T-helper 1 cell (primary cell): ENCODE data around the gene NKIRAS1.
A peak's percentile ranks its signal among the peaks of the same experiment; 100 is the strongest.

Experiments
- DNase-seq, 5 donors: peaks; one replicate each; pipeline ENCODE4 v3.0.0-alpha.2; 2012 to 2020
- total RNA-seq, 4 donors: gene quantifications; one replicate each; lab custom pipeline; 2026; lab: John Stamatoyannopoulos, UW

Gene NKIRAS1
- 3.5 to 6.5 (median 4.5) reads per million in 4 donors for total RNA-seq

DNA sequence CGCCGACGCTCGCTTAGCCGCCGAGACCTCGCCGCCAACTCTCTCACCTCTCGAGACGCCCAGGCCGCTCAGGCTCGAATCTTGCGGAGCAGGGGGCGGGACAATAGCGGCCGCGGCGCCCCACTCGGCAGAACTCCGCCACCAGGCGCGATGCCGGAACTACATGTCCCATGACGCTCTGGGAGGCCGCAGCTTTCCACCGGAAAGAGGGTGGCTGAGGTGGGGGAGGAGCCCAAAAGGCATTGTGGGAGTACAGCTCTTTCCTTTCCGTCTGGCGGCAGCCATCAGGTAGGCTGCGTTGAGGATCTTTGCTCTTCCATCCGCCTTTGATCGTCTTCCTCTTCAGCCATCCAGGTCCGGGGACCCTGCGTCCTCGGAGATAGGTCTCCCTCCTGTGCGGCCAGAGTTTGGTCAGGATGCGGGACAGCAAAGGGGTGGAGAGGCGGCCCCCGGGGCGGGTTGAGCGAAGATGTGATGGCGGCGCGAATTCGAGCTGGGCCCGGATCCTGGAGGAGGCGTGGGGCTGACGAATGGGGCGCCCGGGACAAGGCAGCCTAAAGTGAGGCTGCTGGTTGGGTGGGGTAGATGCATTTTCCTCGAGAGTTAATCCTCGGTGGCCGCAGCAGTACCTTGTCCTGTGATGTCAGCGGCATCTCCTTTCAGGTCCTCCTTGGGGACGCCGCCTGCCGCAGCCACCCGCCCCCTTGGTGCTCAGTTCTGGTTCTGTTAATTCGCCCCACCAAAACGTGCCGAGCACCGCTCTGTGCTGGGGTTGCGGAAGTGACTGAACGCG, at the start of gene NKIRAS1, which contains the start of gene RPL15:
NKIRAS1 (minus strand) TSS at position 105 of the 793 bp plus-strand sequence. CDS start 6,086 bp downstream, outside the sequence.
RPL15 (plus strand) TSS at position 247 of the 793 bp plus-strand sequence. CDS start 728 bp downstream, outside the sequence.
- DNase-seq = peak; percentile 93 to 98 (median 96)

DNA sequence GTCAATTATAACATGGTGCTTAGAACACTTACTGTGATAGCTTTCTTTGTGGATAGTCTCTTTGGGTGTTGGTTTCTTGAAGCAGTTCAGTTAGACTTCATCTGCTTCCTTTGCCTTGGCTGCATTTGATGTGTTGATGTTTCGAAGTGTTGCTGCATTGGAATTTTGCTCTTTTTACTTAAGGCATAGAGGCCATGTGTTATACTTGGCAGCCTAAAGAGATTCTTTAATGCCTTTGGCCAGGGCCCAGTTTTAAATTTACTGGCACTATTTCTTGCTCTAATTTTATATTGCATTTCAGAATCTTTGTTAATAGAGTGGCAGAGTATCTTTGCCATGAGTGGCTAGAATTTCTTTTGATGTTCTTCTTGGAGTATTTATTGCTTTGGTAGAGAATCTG, 49.5 kb upstream of the NKIRAS1 start:
- DNase-seq = no peak

DNA sequence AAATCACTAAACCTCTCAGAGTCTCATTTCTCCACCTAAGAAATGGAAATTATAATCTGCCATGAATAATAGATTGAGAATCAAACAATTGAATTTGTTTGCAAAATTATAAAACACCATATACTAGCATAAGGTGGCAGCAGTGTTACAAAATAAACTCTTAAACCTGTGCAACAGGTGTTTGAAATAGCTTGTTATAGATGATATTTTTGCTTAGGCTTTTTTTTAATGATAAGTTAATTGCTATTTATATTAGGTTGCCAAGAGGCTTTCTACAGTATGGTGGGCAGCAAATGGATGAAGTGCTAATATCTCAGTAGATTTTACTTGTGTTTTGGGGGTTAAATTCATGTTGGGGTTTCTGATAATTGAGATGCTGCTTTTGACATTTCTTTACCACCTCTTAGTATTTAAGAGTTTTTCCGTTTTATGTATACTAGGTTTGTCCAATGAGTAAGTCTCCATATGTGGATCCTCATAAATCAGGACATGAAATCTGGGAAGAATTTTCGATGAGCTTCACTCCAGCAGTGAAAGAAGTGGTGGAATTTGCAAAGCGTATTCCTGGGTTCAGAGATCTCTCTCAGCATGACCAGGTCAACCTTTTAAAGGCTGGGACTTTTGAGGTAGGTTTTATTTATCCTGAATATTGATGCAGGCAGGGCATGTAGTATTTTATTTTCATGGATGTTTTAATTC, 47.9 kb upstream of the NKIRAS1 start:
- no peak for DNase-seq

DNA sequence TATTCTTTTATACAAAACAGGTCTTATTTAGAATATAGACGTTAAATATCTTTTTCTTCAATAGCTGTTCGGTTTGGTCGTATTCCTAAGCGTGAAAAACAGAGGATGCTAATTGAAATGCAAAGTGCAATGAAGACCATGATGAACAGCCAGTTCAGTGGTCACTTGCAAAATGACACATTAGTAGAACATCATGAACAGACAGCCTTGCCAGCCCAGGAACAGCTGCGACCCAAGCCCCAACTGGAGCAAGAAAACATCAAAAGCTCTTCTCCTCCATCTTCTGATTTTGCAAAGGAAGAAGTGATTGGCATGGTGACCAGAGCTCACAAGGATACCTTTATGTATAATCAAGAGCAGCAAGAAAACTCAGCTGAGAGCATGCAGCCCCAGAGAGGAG, 45.1 kb upstream of the NKIRAS1 start:
- no peak for DNase-seq

DNA sequence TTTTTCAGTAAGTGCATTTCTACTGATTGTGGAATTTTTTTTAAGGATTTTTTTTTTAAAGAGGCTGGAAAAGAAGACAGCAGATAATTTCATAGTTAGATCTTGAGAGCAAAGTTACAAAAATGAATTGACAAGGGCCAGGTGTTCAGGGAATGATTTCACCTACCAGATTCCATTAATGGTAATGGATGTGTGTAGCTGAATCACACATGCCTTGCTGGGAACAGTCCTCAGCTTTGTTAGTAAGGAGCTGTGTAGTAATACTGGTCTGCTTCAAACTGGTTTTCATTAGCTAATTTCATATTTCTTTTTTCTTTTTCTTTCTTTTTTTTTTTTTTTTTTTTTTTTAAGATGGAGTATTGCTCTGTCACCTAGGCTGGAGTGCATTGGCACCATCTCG, 44.3 kb upstream of the NKIRAS1 start:
- DNase-seq = no peak

DNA sequence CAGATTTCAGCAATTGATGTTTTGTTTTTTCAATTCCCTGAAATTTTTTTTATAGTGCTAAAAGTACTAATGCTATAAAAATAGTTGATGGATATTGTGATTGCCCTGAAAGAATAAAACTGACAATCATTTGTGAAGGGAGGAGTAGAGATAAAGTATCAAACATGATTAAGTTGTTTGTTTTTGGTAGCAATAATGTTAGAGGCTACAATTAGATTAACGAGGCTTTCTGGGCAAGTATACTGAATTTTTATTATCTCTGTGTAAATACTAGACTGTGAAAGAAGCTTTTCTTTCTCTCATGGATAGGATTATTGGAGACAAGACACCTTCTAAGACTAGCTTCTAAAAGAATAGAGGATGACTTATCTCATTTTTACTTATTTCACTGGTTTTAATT, 43.9 kb upstream of the NKIRAS1 start:
- no peak for DNase-seq

DNA sequence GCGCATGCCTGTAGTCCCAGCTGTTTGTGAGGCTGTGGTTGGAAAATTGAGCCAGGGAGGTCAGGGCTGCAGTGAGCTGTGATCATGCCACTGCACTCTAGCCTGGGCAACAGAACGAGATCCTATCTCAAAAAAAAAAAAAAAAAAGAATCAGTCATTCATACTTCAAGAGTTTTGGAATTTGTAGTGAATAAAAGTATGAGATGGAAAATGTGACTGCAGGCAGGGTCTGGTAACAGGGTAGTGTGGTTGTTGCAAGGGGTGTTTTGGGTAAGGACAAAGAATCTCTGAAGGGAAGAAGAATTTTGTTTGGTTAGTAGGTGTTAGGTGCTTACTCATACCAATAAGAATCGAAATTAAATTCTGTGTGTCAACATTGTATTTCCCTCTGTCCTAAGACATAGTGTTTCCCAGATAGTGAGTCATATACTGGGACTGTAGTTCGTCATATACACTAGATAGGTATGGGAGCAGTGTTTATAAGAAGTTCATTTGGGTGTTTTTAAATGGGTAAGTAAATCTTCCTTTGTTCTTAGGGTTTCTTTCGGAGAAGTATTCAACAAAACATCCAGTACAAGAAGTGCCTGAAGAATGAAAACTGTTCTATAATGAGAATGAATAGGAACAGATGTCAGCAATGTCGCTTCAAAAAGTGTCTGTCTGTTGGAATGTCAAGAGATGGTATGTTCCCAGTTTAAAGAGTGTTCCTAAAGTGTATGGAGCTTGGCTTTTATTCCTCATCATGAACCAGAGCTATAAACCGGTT, 42.5 kb upstream of the NKIRAS1 start:
- peak in 1 of 5 donors; percentile 18 for DNase-seq

DNA sequence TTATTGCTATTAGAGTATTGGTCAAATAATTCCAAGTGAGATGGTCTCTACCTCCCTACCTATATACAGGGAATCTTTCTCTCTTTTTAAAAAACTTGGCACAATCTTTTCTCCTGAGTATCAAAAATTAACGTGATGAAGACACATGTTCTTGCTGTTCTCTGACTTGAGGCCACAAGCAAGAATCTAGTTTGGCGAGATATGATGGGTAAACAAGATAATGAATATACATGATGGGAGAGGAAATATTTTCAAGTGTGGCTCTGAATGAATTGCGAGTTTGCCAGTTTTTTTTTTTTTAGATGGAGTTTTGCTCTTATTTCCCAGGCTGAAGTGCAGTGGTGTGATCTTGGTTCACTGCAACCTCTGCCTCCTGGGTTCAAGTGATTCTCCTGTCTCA, 39.9 kb upstream of the NKIRAS1 start:
- no peak for DNase-seq

DNA sequence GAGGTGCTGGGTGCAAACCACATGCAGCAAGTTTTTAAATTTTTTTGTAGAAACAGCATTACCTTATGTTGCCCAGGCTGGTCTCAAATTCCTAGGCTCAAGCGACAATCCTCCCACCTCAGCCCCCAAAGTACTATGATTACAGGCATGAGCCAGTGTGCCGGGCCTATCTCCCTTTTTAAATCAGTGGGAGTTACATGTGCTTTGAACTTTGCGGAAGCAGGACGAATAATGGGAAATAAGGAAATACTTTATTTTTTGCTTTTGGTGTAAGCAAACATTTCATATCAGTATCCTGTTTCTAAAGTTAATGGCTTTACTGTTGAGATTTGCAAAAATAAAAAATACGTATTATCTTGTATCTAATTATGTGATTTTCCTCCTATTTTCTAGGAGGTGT, 37.4 kb upstream of the NKIRAS1 start:
- no peak for DNase-seq

DNA sequence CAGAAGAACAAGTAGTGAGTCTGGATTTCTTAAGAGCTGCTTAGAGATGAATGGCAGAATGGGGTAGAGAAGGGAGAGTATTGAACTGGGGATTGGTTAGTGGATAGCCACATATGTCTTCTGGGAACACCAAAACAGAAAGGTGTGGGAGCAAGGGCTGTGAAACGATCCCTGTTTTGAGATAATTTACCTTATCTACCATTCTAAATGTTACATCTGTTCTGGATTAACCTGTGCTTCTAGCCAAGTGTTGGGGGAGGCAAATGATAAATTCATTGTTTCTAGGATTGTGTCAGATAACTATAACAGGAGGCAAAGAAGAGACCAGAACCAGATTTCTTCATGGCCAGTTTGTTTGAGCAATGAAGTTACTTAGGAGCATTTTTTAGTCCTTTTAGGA, 36.7 kb upstream of the NKIRAS1 start:
- DNase-seq = no peak

DNA sequence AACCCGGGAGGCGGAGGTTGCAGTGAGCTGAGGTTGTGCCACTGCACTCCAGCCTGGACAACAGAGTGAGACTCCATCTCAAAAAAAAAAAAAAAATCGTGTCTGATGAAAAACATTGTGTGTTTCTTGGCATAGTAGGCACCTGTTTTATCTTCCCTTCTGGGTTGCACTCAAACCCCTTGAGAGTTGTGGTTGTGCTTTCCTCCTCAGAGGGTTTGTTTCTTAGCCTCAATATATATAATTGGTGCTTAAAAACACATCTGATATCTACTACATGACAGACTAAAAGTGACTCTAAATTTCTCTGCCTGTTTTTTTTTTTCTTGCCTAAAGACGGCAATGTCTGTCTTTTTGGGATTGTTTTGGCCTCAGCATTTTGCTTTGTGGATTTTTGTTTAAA, 35.9 kb upstream of the NKIRAS1 start:
- no peak for DNase-seq

DNA sequence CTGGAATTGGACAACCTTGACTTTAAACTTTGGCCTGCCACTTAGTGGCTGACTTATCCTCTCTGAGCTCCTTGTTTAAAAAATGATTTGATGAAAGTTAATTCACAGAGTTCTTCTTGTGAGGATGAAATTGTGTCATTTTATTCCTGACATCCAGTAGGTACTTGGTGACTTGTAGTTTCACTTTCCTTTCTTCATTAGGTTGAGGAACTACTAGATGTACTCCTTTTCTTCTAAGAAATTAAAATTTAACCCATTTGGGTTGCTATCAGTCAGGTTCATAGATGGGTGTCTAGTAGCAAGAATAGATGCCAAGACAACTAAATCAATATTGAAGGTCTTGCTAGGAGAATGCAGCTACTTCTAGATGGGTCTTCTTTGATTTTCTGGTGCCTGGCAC, 33.5 kb upstream of the NKIRAS1 start:
- peak in 1 of 5 donors; percentile 29 for DNase-seq

DNA sequence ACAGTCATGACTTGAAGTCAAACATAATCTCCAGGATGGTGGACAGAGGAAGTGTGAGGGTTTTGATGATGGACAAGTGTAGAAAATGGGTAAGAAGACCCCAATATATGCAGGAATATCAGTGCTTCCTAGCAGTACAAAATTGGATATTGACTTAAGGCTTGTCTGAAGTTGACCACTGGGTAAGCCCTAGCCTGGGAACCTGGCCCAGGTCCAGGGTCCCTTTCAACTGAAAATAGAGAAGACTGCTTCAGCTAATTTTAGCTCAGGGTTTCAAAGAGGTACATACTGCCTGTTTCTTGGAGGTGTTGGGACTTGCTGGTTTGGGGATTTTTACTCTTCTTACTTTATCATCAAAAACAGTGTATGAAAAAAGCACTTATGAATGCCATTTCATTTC, 33.0 kb upstream of the NKIRAS1 start:
- DNase-seq = no peak

DNA sequence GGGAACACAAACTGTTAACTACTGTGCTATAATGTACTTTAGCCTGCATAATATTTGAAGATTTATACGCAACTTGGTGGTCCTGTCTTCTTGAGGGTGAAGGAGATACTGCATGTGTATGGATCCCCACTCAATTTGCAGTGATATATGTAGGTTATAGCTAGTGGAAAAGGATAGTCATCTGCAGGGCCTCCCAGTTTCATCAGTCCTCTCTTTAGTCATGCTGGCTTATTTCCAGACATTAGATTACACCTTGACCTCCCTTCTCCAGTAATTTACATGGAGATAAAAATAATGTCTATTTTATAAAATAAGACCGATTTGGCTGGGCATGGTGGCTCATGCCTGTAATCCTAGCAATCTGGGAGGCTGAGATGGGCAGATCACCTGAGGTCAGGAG, 32.0 kb upstream of the NKIRAS1 start:
- no peak for DNase-seq

DNA sequence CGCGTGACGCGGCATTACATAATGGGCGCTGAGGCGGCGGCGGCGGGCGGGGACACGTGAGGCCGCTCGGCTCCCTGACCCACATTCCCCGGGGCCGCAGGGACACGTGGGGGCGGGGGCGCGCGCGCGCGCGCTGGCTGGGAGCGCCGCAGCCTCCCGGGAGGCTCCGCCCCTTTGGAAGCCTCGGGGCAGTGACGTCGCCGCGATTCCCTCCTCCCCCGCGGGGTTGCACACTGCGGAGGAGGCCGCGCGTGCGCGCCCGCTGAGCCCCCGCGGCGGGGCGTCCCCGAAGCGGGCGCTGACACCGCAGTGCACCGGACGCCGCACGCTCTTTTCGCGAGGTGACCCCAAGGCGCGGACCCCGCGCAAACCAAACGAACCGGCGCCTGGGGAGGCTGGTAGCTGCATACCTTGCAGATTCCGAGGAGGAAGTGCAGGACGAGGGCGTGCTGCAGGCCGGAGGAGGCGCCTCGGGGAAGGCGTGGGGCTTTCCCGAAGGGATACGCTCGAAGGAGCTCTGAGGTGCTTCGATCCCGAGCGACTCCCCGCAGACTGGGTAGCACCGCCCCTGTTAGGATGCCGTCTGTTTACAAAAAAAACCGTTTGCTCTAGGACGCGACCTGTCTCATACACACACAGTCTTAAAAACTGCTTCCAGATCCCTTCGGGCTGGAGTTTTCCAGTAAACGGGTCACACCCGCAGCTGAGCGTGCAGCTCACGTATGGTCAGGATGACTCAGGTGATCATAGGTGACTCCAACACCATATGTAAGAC, 29.3 kb upstream of the NKIRAS1 start:
- peak; percentile 95 to 99 (median 97) for DNase-seq

DNA sequence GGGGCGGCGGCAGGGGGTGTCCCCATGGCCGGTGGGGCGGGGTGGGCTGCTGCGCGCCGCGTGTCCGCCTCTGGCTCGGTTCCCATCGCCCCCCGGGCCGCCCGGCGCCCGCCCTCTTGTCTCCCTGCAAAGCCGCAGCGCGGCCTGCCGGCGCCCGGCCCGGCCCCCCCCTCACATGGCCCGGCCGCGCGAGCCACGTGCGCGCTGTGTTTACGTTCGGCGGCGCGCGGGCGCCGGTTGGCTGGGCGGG, 28.8 kb upstream of the NKIRAS1 start:
- DNase-seq = no peak

DNA sequence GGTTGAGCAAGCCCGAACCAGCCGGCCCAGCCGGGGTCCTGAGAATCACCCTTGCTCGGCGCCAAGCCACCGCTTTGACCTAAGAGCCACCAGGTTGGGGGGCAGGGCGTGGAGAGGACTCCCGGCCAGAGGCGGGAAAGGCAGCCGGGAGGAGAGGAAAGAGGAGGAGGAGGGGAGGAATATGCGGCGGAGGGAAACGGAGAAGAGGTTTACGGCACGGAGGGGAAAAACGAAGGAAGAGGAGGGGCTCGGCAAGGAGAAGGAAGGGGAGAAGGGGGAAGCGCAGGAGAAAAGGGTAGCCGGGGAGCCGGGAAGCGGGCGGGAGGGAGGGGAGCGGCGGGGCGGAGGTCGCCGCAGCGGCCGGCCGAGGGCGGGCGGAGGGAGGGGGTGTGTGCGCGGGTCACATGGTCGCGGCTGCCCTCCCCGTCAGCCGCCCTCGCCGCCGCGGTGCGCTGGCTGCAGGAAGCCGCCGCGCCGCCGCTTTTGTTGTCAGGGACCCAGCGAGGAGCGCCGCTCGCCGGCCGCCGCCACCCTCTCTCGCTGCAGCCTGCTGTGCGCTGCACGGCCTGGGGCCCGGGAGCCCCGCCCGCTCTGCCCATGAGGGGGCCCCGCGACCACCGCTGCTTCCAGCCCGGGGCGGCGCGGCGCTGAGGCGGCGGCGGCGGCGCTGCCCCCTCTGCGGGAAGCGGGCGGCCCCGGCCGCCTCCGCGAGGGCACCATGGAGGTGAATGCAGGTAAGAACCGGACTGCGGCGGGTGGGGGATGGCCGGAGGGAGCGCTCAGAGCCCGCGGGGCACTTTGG, 28.3 kb upstream of the NKIRAS1 start, which contains the start of gene NR1D2:
NR1D2 (plus strand) TSS at position 426 of the 802 bp plus-strand sequence; CDS start at position 719, 293 bp downstream.
- DNase-seq = peak; percentile 70 to 87 (median 77)

DNA sequence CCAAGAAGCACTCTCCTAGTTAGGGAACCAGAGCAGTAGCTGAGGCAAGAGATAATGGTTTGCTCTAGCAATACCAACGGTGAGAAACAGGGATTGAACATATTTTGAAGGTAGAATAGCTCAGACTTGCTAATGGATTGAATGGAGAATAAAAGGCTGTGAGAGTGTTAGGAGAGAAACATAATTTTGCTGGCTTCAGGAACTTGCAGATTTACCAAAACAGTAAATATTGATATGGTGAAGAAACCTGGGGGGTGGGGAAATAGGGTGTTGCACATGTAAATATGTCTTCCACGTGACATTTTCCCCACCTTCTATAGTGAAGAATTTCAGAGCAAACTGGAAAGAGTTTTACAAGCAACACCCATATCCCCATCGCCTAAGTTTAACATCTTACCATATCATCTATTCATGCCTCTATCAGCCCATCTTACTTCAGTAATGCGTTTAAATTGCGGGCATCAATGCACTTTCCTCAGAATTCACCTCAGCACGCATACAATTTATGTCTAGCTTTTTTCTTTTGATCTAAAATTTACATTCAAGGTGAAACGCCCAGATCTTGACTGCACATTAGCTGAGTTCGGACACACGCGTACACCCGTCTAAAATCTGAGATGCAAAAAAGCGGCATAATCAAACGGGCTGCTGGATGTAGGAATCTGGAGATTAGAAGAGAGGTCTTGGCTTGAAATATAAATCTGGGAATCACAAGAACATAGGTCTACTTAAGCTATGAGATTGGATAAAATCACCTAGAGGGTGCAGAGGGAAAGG, 27.4 kb upstream of the NKIRAS1 start:
- no peak for DNase-seq

DNA sequence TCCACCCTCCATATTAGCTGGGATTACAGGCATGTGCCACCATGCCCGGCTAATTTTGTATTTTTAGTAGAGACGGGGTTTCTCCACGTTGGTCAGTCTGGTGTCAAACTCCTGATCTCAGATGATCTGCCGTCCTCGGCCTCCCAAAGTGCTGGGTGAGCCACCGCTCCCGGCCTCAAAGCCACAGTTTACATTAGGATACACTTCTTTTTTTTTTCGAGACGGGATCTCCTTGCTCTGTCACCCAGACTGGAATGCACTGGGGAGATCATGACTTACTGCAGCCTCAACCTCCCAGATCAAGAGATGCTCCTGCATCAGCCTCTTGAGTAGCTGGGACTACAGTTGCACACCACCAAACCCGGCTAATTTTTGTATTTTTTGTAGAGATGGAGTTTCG, 25.8 kb upstream of the NKIRAS1 start:
- no peak for DNase-seq

DNA sequence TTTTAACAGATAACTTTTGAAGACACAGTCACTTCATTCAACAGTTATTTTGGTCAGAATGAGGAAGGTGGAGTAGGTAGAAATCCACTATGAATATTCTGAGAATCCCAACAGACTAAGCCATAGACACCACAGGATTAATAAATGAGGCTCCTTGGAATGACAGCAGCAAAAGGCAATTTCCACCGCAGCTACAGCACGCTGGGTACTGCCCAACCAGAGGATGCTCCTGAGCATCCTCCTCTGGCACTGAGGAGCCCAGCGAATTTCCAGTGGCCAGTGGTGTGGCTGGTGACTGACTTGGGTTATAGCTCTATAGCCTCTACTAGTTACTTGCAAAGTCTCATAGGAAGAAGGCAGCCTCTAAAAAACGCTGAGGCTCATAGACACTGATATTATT, 24.6 kb upstream of the NKIRAS1 start:
- DNase-seq = no peak

DNA sequence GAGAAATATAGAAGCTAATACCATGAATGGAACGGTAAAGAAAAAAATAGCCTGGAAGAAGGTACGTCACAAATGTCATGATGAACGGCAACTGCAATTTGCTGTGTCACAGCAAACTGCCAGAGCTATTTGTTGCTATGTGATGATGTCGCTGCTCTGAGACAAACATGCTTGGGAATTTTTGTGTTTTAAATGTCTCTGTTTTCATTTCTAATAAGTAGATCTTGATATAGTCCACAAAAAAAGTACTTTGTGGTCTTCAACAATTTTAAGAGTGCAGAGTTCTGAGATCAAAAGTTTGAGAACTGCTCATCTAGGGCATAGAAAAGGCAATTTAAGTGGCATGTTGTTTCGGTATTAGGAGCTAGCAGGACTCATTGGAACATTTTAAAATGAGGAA, 24.0 kb upstream of the NKIRAS1 start:
- no peak for DNase-seq
